Kidney epithelial cell (primary cell): ENCODE data around the gene H19. TPM values are rescaled to one million over a fixed set of nuclear protein-coding genes. Genes with fewer than 3 reads are reported as not detected.

Experiments used
- DNase-seq: peaks from one replicate; pipeline ENCODE4 v3.0.0-alpha.2; 2010; ENCODE audit warnings: low read depth
- H3K27me3 ChIP-seq: 2 replicates; pipeline ENCODE4 v1.6.0; 2011; ENCODE audit warnings: low read length; ENCODE audit not compliant: control insufficient read depth, insufficient read depth
- H3K36me3 ChIP-seq: 2 replicates; pipeline ENCODE4 v1.5.1; 2011; ENCODE audit warnings: low read length; ENCODE audit not compliant: control insufficient read depth, insufficient read depth
- H3K4me3 ChIP-seq: 2 replicates; pipeline ENCODE4 v1.5.1; 2011; ENCODE audit warnings: low read depth, mild to moderate bottlenecking, control low read depth, low read length
- CTCF ChIP-seq: IDR thresholded peaks from 2 replicates; pipeline ENCODE4 v1.5.1; 2011; ENCODE audit warnings: mild to moderate bottlenecking, moderate library complexity, low read length, control low read depth, inconsistent platforms; ENCODE audit not compliant: insufficient read depth, poor library complexity, severe bottlenecking
- total RNA-seq: library from RNA; depleted of rRNA; stranded (reverse); fragments of >200 nt; gene quantifications from 2 replicates; pipeline ENCODE4 v1.2.3, GENCODE V29; 2015

The H19 gene
- total RNA-seq, 1 donor from 2014 or later: 78.8 TPM

- Histone ChIP-seq H3K36me3 (no peaks in the 10 kb centered on the region), H3K27me3 (no peaks in the 10 kb centered on the region), H3K4me3 (no peak overlapping the region)
- no peak for DNase-seq
- no peak for TF ChIP-seq CTCF
These were observed 33.3 kb downstream of the H19 start for GRCh38 chr11:1964348-1964747.

- H3K4me3 ChIP-seq: no peak overlapping the region
- no peaks in the 10 kb centered on the region for H3K36me3 ChIP-seq
- TF ChIP-seq CTCF: no peak
- DNase-seq: no peak
- no peaks in the 10 kb centered on the region for H3K27me3 ChIP-seq
These were observed 33.8 kb downstream of the H19 start for GRCh38 chr11:1963864-1964263.

GRCh38 chr11:1959786-1960185 lies 37.9 kb downstream of the H19 start:
- Histone ChIP-seq H3K36me3 (no peaks in the 10 kb centered on the region), H3K4me3 (no peak overlapping the region), H3K27me3 (no peaks in the 10 kb centered on the region)
- no peak for DNase-seq
- TF ChIP-seq CTCF: no peak

GRCh38 chr11:1958367-1958766 lies 39.3 kb downstream of the H19 start:
- H3K27me3 ChIP-seq: no peaks in the 10 kb centered on the region
- no peak for TF ChIP-seq CTCF
- no peak for DNase-seq
- no peak overlapping the region for H3K4me3 ChIP-seq
- no peaks in the 10 kb centered on the region for H3K36me3 ChIP-seq

GRCh38 chr11:1953489-1954266 lies 44.0 kb downstream of the H19 start:
- Histone ChIP-seq H3K36me3 (no peaks in the 10 kb centered on the region), H3K4me3 (no peak overlapping the region), H3K27me3 (no peaks in the 10 kb centered on the region)
- DNase-seq: no peak
- no peak for TF ChIP-seq CTCF
